Breast epithelium (tissue), 4 donors: Measurements from ENCODE around the gene GALNT2. TPM values are rescaled to one million over a fixed set of nuclear protein-coding genes. Genes with fewer than 3 reads are reported as not detected.

Experiments used
- DNase-seq, 2 donors: peaks; one replicate each; pipeline ENCODE4 v3.0.0-alpha.2; 2019; ENCODE audit warnings: low spot score in 2 of 2
- H3K27ac ChIP-seq, 2 donors: fragments of 200-600 bp; sonication (generic) in 1 of 2; one replicate each; pipeline ENCODE4 v1.5.1; 2016 to 2019; ENCODE audit warnings: mild to moderate bottlenecking in 1 of 2
- H3K27me3 ChIP-seq, 2 donors: fragments of 200-600 bp; sonication (generic) in 1 of 2; one replicate each; pipeline versions ENCODE4 v1.5.1 to v1.6.0; 2017 to 2019; ENCODE audit warnings: control low read depth in 1 of 2, mild to moderate bottlenecking in 1 of 2
- H3K36me3 ChIP-seq: fragments of 200-600 bp; one replicate; pipeline ENCODE4 v1.5.1; 2019
- H3K4me1 ChIP-seq, 2 donors: fragments of 200-600 bp; sonication (generic); one replicate each; pipeline ENCODE4 v1.5.1; 2016 to 2019; ENCODE audit warnings: control low read depth in 1 of 2
- H3K4me3 ChIP-seq, 3 donors: fragments of 200-600 bp; sonication (generic); 1 replicate in 2 of 3; 2 replicates in 1 of 3; pipeline ENCODE4 v1.5.1; 2016 to 2019; ENCODE audit warnings: mild to moderate bottlenecking in 3 of 3, moderate library complexity in 2 of 3
- H3K9me3 ChIP-seq, 2 donors: fragments of 200-600 bp; sonication (generic) in 1 of 2; one replicate each; pipeline ENCODE4 v1.5.1; 2016 to 2019; ENCODE audit warnings: control low read depth in 1 of 2
- CTCF ChIP-seq, 3 donors: fragments of 450-650 bp; IDR thresholded peaks; one replicate each; pipeline ENCODE4 v1.5.1; 2016 to 2017; ENCODE audit warnings: antibody characterized with exemption in 3 of 3, mild to moderate bottlenecking in 3 of 3, moderate library complexity in 3 of 3
- POLR2A ChIP-seq: fragments of 450-650 bp; IDR thresholded peaks from one replicate; pipeline ENCODE4 v1.6.1; 2016; ENCODE audit warnings: antibody characterized with exemption, mild to moderate bottlenecking, moderate library complexity
- POLR2AphosphoS5 ChIP-seq, 3 donors: sonication (generic); formaldehyde crosslinking; IDR thresholded peaks; one replicate each; pipeline ENCODE4 v1.6.1; 2017; ENCODE audit warnings: antibody characterized with exemption in 3 of 3
- intact Hi-C: fragments of 100-400 bp; cut with DNase I; formaldehyde crosslinking; loops from one replicate; pipeline ENCODE4 v1.15.1; 2023; ENCODE audit warnings: low total_unique reads
- total RNA-seq, 3 donors: library from RNA; depleted of rRNA; stranded (reverse); fragments of >200 nt; gene quantifications; one replicate each; pipeline ENCODE4 v1.1.0, GENCODE V29; 2016

GALNT2 gene
- total RNA-seq, 3 donors from 2014 or later: 27.4 to 53.0 (median 42.6) TPM

- no peaks in the 10 kb centered on the region for H3K9me3 ChIP-seq
- DNase-seq: no peak
- no peaks in the 10 kb centered on the region for H3K36me3 ChIP-seq
These were observed 187.2 kb downstream of the GALNT2 start for GRCh38 chr1:230254265-230254664.

GRCh38 chr1:230255116-230255515 lies 188.1 kb downstream of the GALNT2 start:
- Histone ChIP-seq H3K4me3 (no peak overlapping the region), H3K4me1 (no peaks in the 10 kb centered on the region), H3K27me3 (no peaks in the 10 kb centered on the region), H3K9me3 (no peaks in the 10 kb centered on the region), H3K36me3 (no peaks in the 10 kb centered on the region), H3K27ac (no peak overlapping the region)
- DNase-seq: no peak
- intact Hi-C loops: no loop called here
- no peak for TF ChIP-seq POLR2AphosphoS5 (IDR thresholded peaks at IDR 0.05)
- TF ChIP-seq CTCF (IDR thresholded peaks at IDR 0.05): no peak
- TF ChIP-seq POLR2A: no peak

More at GRCh38 chr1:230254265-230254664, 187.2 kb downstream of the GALNT2 start:
- H3K4me1 ChIP-seq: no peaks in the 10 kb centered on the region
- no peak overlapping the region for H3K4me3 ChIP-seq
- H3K27ac ChIP-seq: no peak overlapping the region
- no peak for TF ChIP-seq CTCF (IDR thresholded peaks at IDR 0.05)
- TF ChIP-seq POLR2A: no peak
- no peak for TF ChIP-seq POLR2AphosphoS5 (IDR thresholded peaks at IDR 0.05)
- no peaks in the 10 kb centered on the region for H3K27me3 ChIP-seq
- intact Hi-C loops: no loop called here

- H3K27me3 ChIP-seq: no peaks in the 10 kb centered on the region
- no peaks in the 10 kb centered on the region for H3K9me3 ChIP-seq
- intact Hi-C loops: no loop called here
- H3K36me3 ChIP-seq: no peaks in the 10 kb centered on the region
- TF ChIP-seq POLR2AphosphoS5 (IDR thresholded peaks at IDR 0.05) (no peak), POLR2A (no peak)
- no peak overlapping the region for H3K4me3 ChIP-seq
- no peak for DNase-seq
- H3K4me1 ChIP-seq: no peaks in the 10 kb centered on the region
- no peak overlapping the region for H3K27ac ChIP-seq
These were observed 189.0 kb downstream of the GALNT2 start for GRCh38 chr1:230255991-230256390.

- no peak for DNase-seq
- no peaks in the 10 kb centered on the region for H3K27me3 ChIP-seq
- intact Hi-C loops: no loop called here
- H3K36me3 ChIP-seq: no peaks in the 10 kb centered on the region
- H3K4me1 ChIP-seq: no peaks in the 10 kb centered on the region
- H3K9me3 ChIP-seq: no peaks in the 10 kb centered on the region
- no peak overlapping the region for H3K4me3 ChIP-seq
- no peak for TF ChIP-seq POLR2AphosphoS5 (IDR thresholded peaks at IDR 0.05)
- TF ChIP-seq POLR2A: no peak
- no peak for TF ChIP-seq CTCF (IDR thresholded peaks at IDR 0.05)
- no peak overlapping the region for H3K27ac ChIP-seq
These were observed 189.9 kb downstream of the GALNT2 start for GRCh38 chr1:230256896-230257295.

GRCh38 chr1:230259621-230260020 lies 192.6 kb downstream of the GALNT2 start:
- H3K9me3 ChIP-seq: no peaks in the 10 kb centered on the region
- H3K36me3 ChIP-seq: peaks cover 10% of the 10 kb centered on the region
- no peak for DNase-seq
- TF ChIP-seq POLR2AphosphoS5 (IDR thresholded peaks at IDR 0.05) (no peak), POLR2A (no peak), CTCF (IDR thresholded peaks at IDR 0.05) (no peak)
- intact Hi-C loops: no loop called here
- no peaks in the 10 kb centered on the region for H3K4me1 ChIP-seq
- no peaks in the 10 kb centered on the region for H3K27me3 ChIP-seq
- H3K4me3 ChIP-seq: no peak overlapping the region
- no peak overlapping the region for H3K27ac ChIP-seq

GRCh38 chr1:230260831-230261230 lies 193.8 kb downstream of the GALNT2 start:
- TF ChIP-seq POLR2A: no peak
- TF ChIP-seq CTCF (IDR thresholded peaks at IDR 0.05): no peak
- TF ChIP-seq POLR2AphosphoS5 (IDR thresholded peaks at IDR 0.05): no peak
- H3K4me3 ChIP-seq: no peak overlapping the region
- no peaks in the 10 kb centered on the region for H3K9me3 ChIP-seq
- peaks cover 10% of the 10 kb centered on the region for H3K36me3 ChIP-seq
- no peaks in the 10 kb centered on the region for H3K4me1 ChIP-seq
- H3K27ac ChIP-seq: no peak overlapping the region
- no peak for DNase-seq
- intact Hi-C loops: no loop called here
- H3K27me3 ChIP-seq: no peaks in the 10 kb centered on the region
